Gastrocnemius medialis (tissue), 4 donors: Measurements from ENCODE around the gene ATRIP.

Source experiments
- CTCF ChIP-seq, 5 experiments: fragments of 450-650 bp in 3 of 5; fragments of 200-600 bp in 2 of 5; sonication (generic) in 2 of 5; IDR thresholded peaks in 4 of 5; conservative IDR thresholded peaks in 1 of 5; 1 replicate in 4 of 5; 2 replicates in 1 of 5; pipeline ENCODE4 v1.5.1; 2016 to 2019; ENCODE audit warnings: antibody characterized with exemption in 5 of 5, mild to moderate bottlenecking in 3 of 5, moderate library complexity in 3 of 5
- POLR2A ChIP-seq, 2 donors: fragments of 450-650 bp; IDR thresholded peaks; one replicate each; pipeline ENCODE4 v1.6.1; 2017; ENCODE audit warnings: antibody characterized with exemption in 2 of 2, mild to moderate bottlenecking in 2 of 2, moderate library complexity in 2 of 2

DNA sequence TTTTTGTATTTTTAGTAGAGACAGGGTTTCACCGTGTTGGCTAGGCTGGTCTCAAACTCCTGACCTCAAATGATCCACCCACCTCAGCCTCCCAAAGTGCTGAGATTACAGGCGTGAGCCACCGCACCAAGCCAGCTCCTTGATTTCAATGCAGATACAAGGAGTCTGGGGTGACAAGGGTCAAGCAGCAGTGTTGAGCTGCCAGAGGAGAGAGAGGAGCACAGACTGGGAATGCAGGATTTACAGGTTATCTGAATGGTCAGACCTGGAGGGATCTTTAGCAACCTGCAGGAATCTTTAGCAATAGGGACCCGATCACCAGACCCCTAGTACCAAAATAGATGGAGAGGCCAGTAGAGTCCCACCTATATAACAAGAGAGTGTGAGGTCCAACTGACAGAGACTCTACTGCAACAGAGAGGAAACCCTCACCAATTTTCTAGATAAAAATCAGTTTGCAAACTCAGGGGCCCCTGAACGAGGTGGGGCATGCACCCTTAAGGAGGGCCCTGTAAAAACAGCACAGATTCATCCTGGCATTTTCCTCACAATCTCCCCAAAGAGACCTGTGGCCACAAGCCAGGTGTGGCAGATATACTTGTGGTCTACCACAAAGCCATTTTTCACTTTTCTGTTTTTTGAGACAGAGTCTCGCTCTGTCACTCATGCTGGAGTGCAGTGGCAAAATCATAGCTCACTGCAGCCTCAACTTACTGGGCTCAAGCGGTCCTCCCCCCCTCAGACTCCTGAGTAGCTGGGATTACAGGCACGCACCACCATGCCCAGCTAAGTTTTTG is 68.1 kb downstream of the ATRIP start:
- TF ChIP-seq CTCF (IDR thresholded peaks at IDR 0.05 in 4 of 5, conservative IDR thresholded peaks at IDR 0.05 in 1 of 5) (no peak), POLR2A (IDR thresholded peaks at IDR 0.05) (no peak)
